K562 (cell line): ENCODE data around the gene IGFBPL1. TPM values are rescaled to one million over a fixed set of nuclear protein-coding genes. Genes with fewer than 3 reads are reported as not detected.

ENCODE experiments used
- MAFG ChIP-seq: fragments of 450-650 bp; conservative IDR thresholded peaks from 2 replicates; pipeline ENCODE4 v1.6.1; 2016; ENCODE audit warnings: missing genetic modification characterization, missing compliant biosample characterization
- MCM3 ChIP-seq: fragments of 450-650 bp; IDR thresholded peaks from 2 replicates; pipeline ENCODE4 v1.6.1; 2016
- ZBTB40 ChIP-seq, 2 experiments: fragments of 450-650 bp in 1 of 2; sonication (generic) in 1 of 2; formaldehyde crosslinking in 1 of 2; IDR thresholded peaks; 2 replicates each; pipeline versions ENCODE4 v1.7.1 to v1.9.0; 2016 to 2022; ENCODE audit warnings: inconsistent platforms in 1 of 2, mild to moderate bottlenecking in 1 of 2, missing genetic modification reagents in 1 of 2
- ZNF12 ChIP-seq: sonication (generic); formaldehyde crosslinking; IDR thresholded peaks from 2 replicates; pipeline ENCODE4 v1.4.0; 2020; ENCODE audit warnings: mild to moderate bottlenecking, missing genetic modification reagents
- ZNF407 ChIP-seq: fragments of 450-650 bp; IDR thresholded peaks from 2 replicates; pipeline ENCODE4 v1.6.1; 2016; ENCODE audit warnings: low read depth
- polyA plus RNA-seq, 8 experiments: library from polyadenylated mRNA; depleted of rRNA in 4 of 8; stranded (reverse) in 5 of 8; unstranded in 3 of 8; fragments of >200 nt; fragmentation: Nextera tagmentation in 2 of 8; fragmentation: Illumina TruSeq in 1 of 8; extraction: Ambion mirVana in 2 of 8; extraction: Trizol in 1 of 8; gene quantifications; 2 replicates each; pipeline versions ENCODE4 v1.2.1 to v1.2.3, GENCODE V29; 2011 to 2014; ENCODE audit warnings: inconsistent platforms in 1 of 8, missing spikeins in 1 of 8
- total RNA-seq, 7 experiments: library from RNA; depleted of rRNA in 6 of 7; stranded (reverse); fragments of >200 nt in 6 of 7; fragmentation: Illumina TruSeq in 2 of 7; extraction: Trizol in 2 of 7; gene quantifications; 2 replicates each; pipeline versions ENCODE4 v1.2.1 to v1.2.3, GENCODE V29; 2011 to 2021; ENCODE audit warnings: low replicate concordance in 1 of 7

IGFBPL1 gene
- total and polyA plus RNA-seq, 9 of the 15 experiments (the other 6 are each of a cell fraction or from before 2014, with no cell fraction given) = not detected

GRCh38 chr9:38367898-38368297 is 56.4 kb downstream of the IGFBPL1 start (continued):
- TF ChIP-seq ZNF407 (no peak), MAFG (tag) (no peak), ZBTB40 (IDR thresholded peaks at IDR 0.05) (no peak), ZBTB40 (CRISPR knock-in tag; IDR thresholded peaks at IDR 0.05) (no peak), MCM3 (no peak), ZNF12 (CRISPR knock-in tag) (no peak)
